Gastrocnemius medialis (tissue), 4 donors: ENCODE measurements around the gene TSC2.

ENCODE experiments used
- POLR2A ChIP-seq, 2 donors: fragments of 450-650 bp; IDR thresholded peaks; one replicate each; pipeline ENCODE4 v1.6.1; 2017; ENCODE audit warnings: antibody characterized with exemption in 2 of 2, mild to moderate bottlenecking in 2 of 2, moderate library complexity in 2 of 2
- TF ChIP-seq, protein P1 (sequence below), 5 experiments: fragments of 450-650 bp in 3 of 5; fragments of 200-600 bp in 2 of 5; sonication (generic) in 2 of 5; IDR thresholded peaks in 4 of 5; conservative IDR thresholded peaks in 1 of 5; 1 replicate in 4 of 5; 2 replicates in 1 of 5; pipeline ENCODE4 v1.5.1; 2016 to 2019; ENCODE audit warnings: antibody characterized with exemption in 5 of 5, mild to moderate bottlenecking in 3 of 5, moderate library complexity in 3 of 5

GRCh38 chr16:2061526-2061925, 13.7 kb downstream of the TSC2 start:
- TF ChIP-seq, protein P1, sequence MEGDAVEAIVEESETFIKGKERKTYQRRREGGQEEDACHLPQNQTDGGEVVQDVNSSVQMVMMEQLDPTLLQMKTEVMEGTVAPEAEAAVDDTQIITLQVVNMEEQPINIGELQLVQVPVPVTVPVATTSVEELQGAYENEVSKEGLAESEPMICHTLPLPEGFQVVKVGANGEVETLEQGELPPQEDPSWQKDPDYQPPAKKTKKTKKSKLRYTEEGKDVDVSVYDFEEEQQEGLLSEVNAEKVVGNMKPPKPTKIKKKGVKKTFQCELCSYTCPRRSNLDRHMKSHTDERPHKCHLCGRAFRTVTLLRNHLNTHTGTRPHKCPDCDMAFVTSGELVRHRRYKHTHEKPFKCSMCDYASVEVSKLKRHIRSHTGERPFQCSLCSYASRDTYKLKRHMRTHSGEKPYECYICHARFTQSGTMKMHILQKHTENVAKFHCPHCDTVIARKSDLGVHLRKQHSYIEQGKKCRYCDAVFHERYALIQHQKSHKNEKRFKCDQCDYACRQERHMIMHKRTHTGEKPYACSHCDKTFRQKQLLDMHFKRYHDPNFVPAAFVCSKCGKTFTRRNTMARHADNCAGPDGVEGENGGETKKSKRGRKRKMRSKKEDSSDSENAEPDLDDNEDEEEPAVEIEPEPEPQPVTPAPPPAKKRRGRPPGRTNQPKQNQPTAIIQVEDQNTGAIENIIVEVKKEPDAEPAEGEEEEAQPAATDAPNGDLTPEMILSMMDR (IDR thresholded peaks at IDR 0.05 in 4 of 5, conservative IDR thresholded peaks at IDR 0.05 in 1 of 5), result no peak
- no peak for TF ChIP-seq POLR2A (IDR thresholded peaks at IDR 0.05)
